GM15510 (cell line): Measurements from ENCODE around the gene GOLT1B.

Source experiments
- POLR2A ChIP-seq: IDR thresholded peaks from 3 replicates; pipeline ENCODE4 v1.6.1; 2011; ENCODE audit warnings: borderline replicate concordance; ENCODE audit not compliant: insufficient read length; ENCODE audit errors: extremely low read depth

Gene GOLT1B

DNA sequence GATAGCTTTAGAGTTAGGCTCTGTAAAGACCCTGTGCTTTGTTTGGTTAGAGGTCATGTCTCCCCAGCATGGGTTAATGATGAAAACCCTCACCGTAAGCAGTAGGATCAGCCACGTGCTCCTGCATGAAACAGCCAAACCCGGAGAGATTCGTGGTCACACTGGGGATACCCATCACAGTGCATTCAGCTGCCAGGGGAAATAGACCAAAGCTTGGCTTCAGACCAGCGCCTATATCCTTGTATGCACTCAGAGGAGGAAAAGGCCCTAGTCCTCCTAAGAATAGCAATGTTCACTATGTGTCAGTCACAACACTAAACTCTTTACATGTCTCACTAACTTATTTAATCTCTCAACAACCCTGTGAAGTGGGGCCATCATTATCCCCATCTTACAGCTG is 40.8 kb downstream of the GOLT1B start:
- TF ChIP-seq POLR2A: no peak

- no peak for TF ChIP-seq POLR2A
These were observed 41.6 kb downstream of the GOLT1B start for GRCh38 chr12:21543151-21543550.

DNA sequence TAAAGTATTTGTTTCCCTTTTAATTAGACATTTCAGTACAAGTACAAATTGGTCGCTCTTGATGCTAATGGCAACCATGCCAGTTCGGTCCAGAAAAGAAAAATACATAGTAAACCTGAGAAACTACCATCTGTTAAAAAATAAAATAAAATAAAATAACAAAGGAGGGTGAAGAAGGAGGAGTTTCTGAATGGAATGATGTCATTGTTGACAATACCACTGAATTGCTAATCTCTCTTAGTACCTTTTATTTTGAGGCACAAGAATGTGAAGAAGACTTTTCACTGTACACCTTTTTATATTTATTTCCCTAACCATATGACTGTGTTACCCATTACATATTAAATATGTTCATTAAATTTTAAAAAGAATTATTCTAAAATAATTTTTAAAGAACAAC is 44.0 kb downstream of the GOLT1B start:
- TF ChIP-seq POLR2A: no peak

DNA sequence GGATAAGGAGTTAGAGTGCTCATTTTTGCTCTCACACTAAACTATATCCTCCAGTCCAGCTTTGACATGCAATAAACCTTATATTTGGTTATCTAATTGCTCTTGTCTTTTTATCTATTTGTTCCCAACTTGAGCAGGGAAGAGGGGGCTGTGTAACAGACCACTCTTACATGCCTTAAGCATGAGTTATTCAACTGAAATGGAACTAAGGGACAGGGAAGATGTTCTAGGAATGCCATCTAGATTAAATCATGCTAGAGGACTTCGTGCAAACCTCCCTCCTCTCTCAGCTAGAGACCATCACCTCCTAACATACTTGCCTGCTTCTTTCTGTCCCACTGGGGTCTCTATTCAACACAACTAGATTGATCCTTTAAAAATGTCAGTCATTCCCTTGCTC is 45.1 kb downstream of the GOLT1B start:
- no peak for TF ChIP-seq POLR2A

DNA sequence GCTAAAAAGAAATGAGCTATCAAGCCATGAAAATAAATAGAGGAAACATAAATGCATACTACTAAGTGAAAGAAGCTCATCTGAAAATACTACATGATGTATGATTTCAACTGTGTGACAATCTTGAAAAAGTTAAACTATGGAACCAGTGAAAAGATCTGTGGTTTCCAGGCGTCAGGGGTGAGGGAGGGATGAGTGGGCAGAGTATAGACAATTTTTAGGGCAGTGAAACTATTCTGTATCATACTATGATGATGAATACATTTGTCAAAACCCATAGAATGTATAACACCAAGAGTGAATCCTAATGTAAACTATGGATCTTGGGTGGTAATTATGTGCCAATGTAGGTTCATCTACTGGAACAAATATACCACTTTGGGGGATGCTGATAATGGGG is 45.8 kb downstream of the GOLT1B start:
- no peak for TF ChIP-seq POLR2A

GRCh38 chr12:21551841-21552465 is 50.4 kb downstream of the GOLT1B start:
- no peak for TF ChIP-seq POLR2A

DNA sequence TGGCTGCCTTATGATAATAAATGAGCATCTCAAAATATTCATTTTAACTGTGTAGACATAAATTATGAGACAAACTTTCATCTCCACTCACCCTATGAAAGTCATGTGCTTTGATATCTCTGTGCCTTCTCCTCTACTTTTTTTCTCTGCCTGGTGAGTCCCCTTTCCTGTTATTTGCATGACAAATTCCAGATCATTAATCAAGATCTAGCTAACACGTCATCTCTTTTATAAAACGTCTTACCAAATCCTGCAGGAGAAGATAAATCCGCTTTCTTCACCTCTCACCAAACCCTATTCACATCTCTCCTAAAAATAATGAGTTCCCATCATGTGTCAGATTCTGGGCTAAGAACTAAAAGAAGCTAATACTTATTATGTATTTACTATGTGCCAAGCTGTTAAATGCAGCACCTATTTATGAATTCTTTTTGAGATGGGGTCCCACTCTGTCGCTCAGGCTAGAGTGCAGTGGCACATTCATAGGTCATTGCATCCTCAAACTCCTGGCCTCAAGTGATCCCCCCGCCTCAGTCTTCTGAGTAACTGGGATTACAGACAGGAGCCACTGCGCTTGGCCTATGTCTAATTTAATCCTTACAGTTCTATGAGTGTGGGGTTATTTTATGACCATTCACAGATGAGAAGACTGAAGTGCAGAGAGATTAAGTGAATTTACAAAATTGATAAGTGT is 51.2 kb downstream of the GOLT1B start:
- TF ChIP-seq POLR2A: no peak

DNA sequence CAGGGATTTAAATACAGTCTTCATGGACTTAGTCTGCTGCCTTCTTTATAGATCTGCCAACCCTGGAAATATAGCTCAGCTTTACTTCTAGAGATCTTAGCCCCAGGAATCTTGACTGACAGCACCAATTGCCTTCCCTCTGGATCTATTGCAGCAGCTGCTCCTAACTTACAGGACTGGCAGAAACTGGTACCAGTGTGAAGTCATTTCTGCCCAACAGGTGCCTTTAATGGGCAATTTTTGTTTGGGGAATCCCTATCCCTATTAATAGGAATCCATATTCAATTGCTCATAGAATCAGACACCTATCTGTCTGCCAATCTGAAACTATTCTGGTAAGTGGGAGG is 51.7 kb downstream of the GOLT1B start:
- no peak for TF ChIP-seq POLR2A

- no peak for TF ChIP-seq POLR2A
These were observed 56.6 kb downstream of the GOLT1B start for GRCh38 chr12:21558100-21558679.

GRCh38 chr12:21559855-21560569 is 58.4 kb downstream of the GOLT1B start:
- no peak for TF ChIP-seq POLR2A

DNA sequence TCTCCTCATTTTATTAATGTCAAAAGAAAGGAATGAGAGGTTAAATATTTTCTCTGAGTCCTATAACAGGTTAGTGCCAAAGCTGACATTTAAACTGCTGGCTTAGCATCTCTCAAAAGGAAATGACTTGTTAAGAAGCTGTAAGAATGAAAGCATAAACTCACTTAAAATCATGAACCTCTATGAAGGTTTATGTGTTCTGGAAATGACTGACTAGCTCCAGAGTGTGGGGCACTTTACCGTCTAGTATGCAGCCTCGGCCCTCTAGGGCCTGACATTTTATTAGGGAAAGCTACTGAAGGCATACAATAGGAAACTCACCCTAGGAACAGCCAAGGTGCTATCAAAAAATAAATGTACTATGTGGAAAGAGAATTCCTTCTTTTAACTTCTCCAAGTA is 59.6 kb downstream of the GOLT1B start:
- no peak for TF ChIP-seq POLR2A

- TF ChIP-seq POLR2A: no peak
These were observed 61.3 kb downstream of the GOLT1B start for GRCh38 chr12:21562859-21563258.

DNA sequence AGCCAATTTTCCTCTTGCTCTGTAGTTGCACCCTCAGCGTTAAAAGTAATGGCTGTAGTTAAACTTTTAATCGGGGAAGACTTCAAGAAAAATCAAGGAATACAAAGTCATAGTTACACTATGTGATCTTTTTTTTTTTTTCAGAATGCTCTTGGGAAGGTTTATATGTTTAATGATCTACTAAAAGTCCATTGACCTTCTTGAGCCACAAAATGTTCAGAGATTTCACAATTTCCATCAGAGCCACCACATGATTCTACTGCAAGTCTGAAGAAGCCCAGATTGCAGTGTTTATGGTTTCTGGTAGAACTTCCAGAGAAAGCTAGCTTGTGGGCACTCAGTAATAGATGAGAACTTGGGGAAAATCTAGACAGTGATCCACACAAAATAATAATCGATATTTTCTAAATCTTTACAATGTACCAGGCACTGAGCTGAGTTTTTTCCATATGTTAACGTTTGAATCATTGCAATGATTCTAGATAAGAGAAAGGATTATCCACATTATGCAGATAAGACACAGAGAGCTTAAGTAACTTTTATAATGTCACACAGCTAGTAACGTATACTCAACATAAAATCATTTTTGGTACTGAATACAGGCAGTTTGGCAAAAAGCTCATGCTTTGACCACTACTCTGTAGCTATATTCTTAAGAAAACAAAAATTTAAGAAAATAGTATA is 64.8 kb downstream of the GOLT1B start:
- no peak for TF ChIP-seq POLR2A

GRCh38 chr12:21566907-21567394 is 65.4 kb downstream of the GOLT1B start:
- no peak for TF ChIP-seq POLR2A
